H9 (cell line): Measurements from ENCODE around the gene EFNB2. TPM values are rescaled to one million over a fixed set of nuclear protein-coding genes. Genes with fewer than 3 reads are reported as not detected.
A peak's percentile ranks its signal among the peaks of the same experiment; 100 is the strongest.

ENCODE experiments used
- DNase-seq: peaks from one replicate; pipeline ENCODE4 v3.0.0-alpha.2; 2017
- H2AFZ ChIP-seq: one replicate; pipeline ENCODE4 v1.6.1; 2013; ENCODE audit warnings: mild to moderate bottlenecking, low read length, control low read depth, moderate library complexity
- H2AK5ac ChIP-seq: 2 replicates; pipeline ENCODE4 v1.6.1; 2013; ENCODE audit warnings: low read length, control low read depth, mixed read lengths; ENCODE audit not compliant: insufficient read length
- H2BK120ac ChIP-seq: one replicate; pipeline ENCODE4 v1.6.1; 2013; ENCODE audit warnings: low read depth, mild to moderate bottlenecking, low read length, control low read depth, inconsistent platforms; ENCODE audit not compliant: poor library complexity, severe bottlenecking
- H2BK12ac ChIP-seq: 2 replicates; pipeline ENCODE4 v1.6.1; 2013; ENCODE audit warnings: low read length, control low read depth, mixed read lengths, low read depth; ENCODE audit not compliant: insufficient read length
- H2BK15ac ChIP-seq: 2 replicates; pipeline ENCODE4 v1.6.1; 2013; ENCODE audit warnings: low read depth, low read length, control low read depth
- H2BK20ac ChIP-seq: one replicate; pipeline ENCODE4 v1.6.1; 2013; ENCODE audit warnings: low read depth, mild to moderate bottlenecking, low read length, control low read depth, inconsistent platforms; ENCODE audit not compliant: poor library complexity, severe bottlenecking
- H2BK5ac ChIP-seq: 2 replicates; pipeline ENCODE4 v1.6.1; 2013; ENCODE audit warnings: low read length, control low read depth, mixed read lengths; ENCODE audit not compliant: insufficient read length
- H3K14ac ChIP-seq: 2 replicates; pipeline ENCODE4 v1.6.1; 2013; ENCODE audit warnings: low read length, control low read depth; ENCODE audit not compliant: insufficient read depth
- H3K18ac ChIP-seq: 2 replicates; pipeline ENCODE4 v1.6.1; 2013; ENCODE audit warnings: low read depth, mild to moderate bottlenecking, mixed read lengths, low read length, control low read depth; ENCODE audit not compliant: insufficient read length
- H3K23ac ChIP-seq: 2 replicates; pipeline ENCODE4 v1.6.1; 2013; ENCODE audit warnings: low read length, control low read depth, mixed read lengths, low read depth; ENCODE audit not compliant: insufficient read length
- H3K23me2 ChIP-seq: 2 replicates; pipeline ENCODE4 v1.6.1; 2013; ENCODE audit warnings: low read depth, mild to moderate bottlenecking, mixed read lengths, low read length, control low read depth; ENCODE audit not compliant: insufficient read length, poor library complexity, severe bottlenecking
- H3K27ac ChIP-seq: 2 replicates; pipeline ENCODE4 v1.5.1; 2013; ENCODE audit warnings: low read length, control low read depth, mixed read lengths, low read depth; ENCODE audit not compliant: insufficient read length
- H3K27me3 ChIP-seq: 2 replicates; pipeline ENCODE4 v1.6.1; 2013; ENCODE audit warnings: low read length, control low read depth, inconsistent platforms; ENCODE audit not compliant: insufficient read depth
- H3K4ac ChIP-seq: 2 replicates; pipeline ENCODE4 v1.6.1; 2013; ENCODE audit warnings: low read depth, mild to moderate bottlenecking, control low read depth, inconsistent platforms, low read length, moderate library complexity
- H3K4me1 ChIP-seq: 2 replicates; pipeline ENCODE4 v1.6.1; 2013; ENCODE audit warnings: low read length, control low read depth, inconsistent platforms; ENCODE audit not compliant: insufficient read depth
- H3K4me2 ChIP-seq: 2 replicates; pipeline ENCODE4 v1.6.1; 2013; ENCODE audit warnings: low read length, control low read depth, mixed read lengths; ENCODE audit not compliant: insufficient read length, insufficient read depth
- H3K56ac ChIP-seq: 2 replicates; pipeline ENCODE4 v1.6.1; 2013; ENCODE audit warnings: low read depth, mild to moderate bottlenecking, mixed read lengths, low read length, control low read depth; ENCODE audit not compliant: insufficient read length
- H3K79me1 ChIP-seq: 2 replicates; pipeline ENCODE4 v1.6.1; 2013; ENCODE audit warnings: low read depth, mild to moderate bottlenecking, moderate library complexity, low read length, control low read depth, inconsistent platforms; ENCODE audit not compliant: insufficient read depth, poor library complexity, severe bottlenecking
- H3K79me2 ChIP-seq: 2 replicates; pipeline ENCODE4 v1.6.1; 2013; ENCODE audit warnings: low read length, control low read depth, inconsistent platforms; ENCODE audit not compliant: insufficient read depth
- H3K9ac ChIP-seq: 2 replicates; pipeline ENCODE4 v1.6.1; 2013; ENCODE audit warnings: low read length, control low read depth, mixed read lengths; ENCODE audit not compliant: insufficient read length; ENCODE audit errors: extremely low read depth
- H3K9me3 ChIP-seq: one replicate; pipeline ENCODE4 v1.6.1; 2013; ENCODE audit warnings: low read depth, low read length, inconsistent platforms; ENCODE audit not compliant: control insufficient read depth
- H3T11ph ChIP-seq: one replicate; pipeline ENCODE4 v1.6.1; 2013; ENCODE audit warnings: mild to moderate bottlenecking, low read length, control low read depth, inconsistent platforms
- H4K20me1 ChIP-seq: one replicate; pipeline ENCODE4 v1.6.1; 2013; ENCODE audit not compliant: control insufficient read depth, insufficient read length, insufficient read depth
- H4K5ac ChIP-seq: 2 replicates; pipeline ENCODE4 v1.6.1; 2013; ENCODE audit warnings: low read depth, mild to moderate bottlenecking, mixed read lengths, low read length, control low read depth; ENCODE audit not compliant: insufficient read length
- H4K8ac ChIP-seq: replicated peaks from 2 replicates; pipeline ENCODE4 v1.6.1; 2013; ENCODE audit warnings: low read length, control low read depth, mixed read lengths, low read depth; ENCODE audit not compliant: insufficient read length
- H4K91ac ChIP-seq: 2 replicates; pipeline ENCODE4 v1.6.1; 2013; ENCODE audit warnings: low read depth, mild to moderate bottlenecking, moderate library complexity, mixed read lengths, low read length, control low read depth; ENCODE audit not compliant: insufficient read length
- H3K27ac Mint-ChIP-seq, 3 experiments: 2 replicates in 2 of 3; 3 replicates in 1 of 3; pipeline ENCODE4 v1.8.0; 2020 to 2021; ENCODE audit warnings: mixed read lengths in 3 of 3, mild to moderate bottlenecking in 1 of 3, moderate library complexity in 1 of 3
- H3K27me3 Mint-ChIP-seq: 2 replicates; pipeline ENCODE4 v1.8.0; 2021; ENCODE audit warnings: low read depth, mild to moderate bottlenecking, moderate library complexity, mixed read lengths
- H3K36me3 Mint-ChIP-seq, 3 experiments: 2 replicates in 2 of 3; 3 replicates in 1 of 3; pipeline ENCODE4 v1.8.0; 2020 to 2021; ENCODE audit warnings: low read depth in 3 of 3, mixed read lengths in 3 of 3; ENCODE audit not compliant: insufficient read depth in 1 of 3
- H3K4me1 Mint-ChIP-seq, 2 experiments: 2 replicates each; pipeline ENCODE4 v1.8.0; 2020; ENCODE audit warnings: mixed read lengths in 2 of 2
- H3K4me3 Mint-ChIP-seq, 2 experiments: 2 replicates in 1 of 2; 3 replicates in 1 of 2; pipeline ENCODE4 v1.8.0; 2020 to 2021; ENCODE audit warnings: mild to moderate bottlenecking in 2 of 2, mixed read lengths in 2 of 2, moderate library complexity in 1 of 2
- H3K9me3 Mint-ChIP-seq, 2 experiments: 2 replicates in 1 of 2; 3 replicates in 1 of 2; pipeline ENCODE4 v1.8.0; 2020; ENCODE audit warnings: mild to moderate bottlenecking in 2 of 2, mixed read lengths in 2 of 2, moderate library complexity in 1 of 2
- CTCF ChIP-seq: fragments of 200-600 bp; sonication (generic); conservative IDR thresholded peaks from 3 replicates; pipeline ENCODE4 v1.8.0; 2021; ENCODE audit warnings: antibody characterized with exemption, mild to moderate bottlenecking
- WGBS: extraction: QIAGEN DNeasy Blood & Tissue Kit; methylation state at CpG from one replicate; pipeline ENCODE4 v1.1.7; 2013; ENCODE audit warnings: missing lambda C conversion rate, low lambda C conversion rate, mixed read lengths; ENCODE audit not compliant: insufficient read length; ENCODE audit errors: extremely low coverage; 5-methylcytosine and 5-hydroxymethylcytosine counted together
- total RNA-seq: library from RNA; stranded (reverse); gene quantifications from 2 replicates; pipeline ENCODE4 v1.2.1, GENCODE V29; 2021

The EFNB2 gene
- total RNA-seq, 1 experiment from 2014 or later = 12.7 TPM

- no peak overlapping the region for H2AFZ ChIP-seq
- H4K91ac ChIP-seq = no peak overlapping the region
- H3K9ac ChIP-seq = no peak overlapping the region
- peaks cover 2 to 5% of the 10 kb centered on the region in 2 experiments for H3K4me1 Mint-ChIP-seq
- peaks cover 70 to 86% (median 83%) of the 10 kb centered on the region in 3 experiments for H3K36me3 Mint-ChIP-seq
- H3K27me3 ChIP-seq = no peaks in the 10 kb centered on the region
- no peak overlapping the region for H3K14ac ChIP-seq
- H3K23me2 ChIP-seq = no peaks in the 10 kb centered on the region
- H2BK120ac ChIP-seq = no peak overlapping the region
- no peak overlapping the region for H3K27ac ChIP-seq
- H4K8ac ChIP-seq = no peak overlapping the region
- H3K18ac ChIP-seq = no peak overlapping the region
- TF ChIP-seq CTCF = no peak
- no peak overlapping the region for H2BK15ac ChIP-seq
- H3K27me3 Mint-ChIP-seq = no peaks in the 10 kb centered on the region
- no peak overlapping the region for H2BK5ac ChIP-seq
- H3K79me1 ChIP-seq = peaks cover 9% of the 10 kb centered on the region
- no peak overlapping the region for H3K4ac ChIP-seq
- no peaks in the 10 kb centered on the region for H3K9me3 Mint-ChIP-seq
- H4K5ac ChIP-seq = no peak overlapping the region
- WGBS = no CpG with 5 or more reads among the region's 4 CpGs
- no peak overlapping the region for H3K23ac ChIP-seq
- H3T11ph ChIP-seq = no peak overlapping the region
- no peak overlapping the region for H3K56ac ChIP-seq
- H3K27ac Mint-ChIP-seq = peak overlapping the region in 1 of 3 experiments; percentile 2; a peak in 2 of 7 replicates
- H3K4me1 ChIP-seq = no peaks in the 10 kb centered on the region
- no peak overlapping the region for H3K4me2 ChIP-seq
- no peak for DNase-seq
- H2BK12ac ChIP-seq = no peak overlapping the region
- no peak overlapping the region for H3K4me3 Mint-ChIP-seq
- H3K9me3 ChIP-seq = no peaks in the 10 kb centered on the region
- H2BK20ac ChIP-seq = no peak overlapping the region
- H3K79me2 ChIP-seq = peaks cover 27% of the 10 kb centered on the region; the same call in 1 of the 2 replicates
- H2AK5ac ChIP-seq = no peak overlapping the region
- no peaks in the 10 kb centered on the region for H4K20me1 ChIP-seq
These were observed 20.3 kb upstream of the EFNB2 start for GRCh38 chr13:106555631-106556328.
